CD4-positive, alpha-beta memory T cell (primary cell): Measurements from ENCODE around the gene AHDC1. TPM values are rescaled to one million over a fixed set of nuclear protein-coding genes. Genes with fewer than 3 reads are reported as not detected.
"Not testable (repeated sequence)": the region's sequence is repeated elsewhere in the genome, so short reads cannot be mapped to it uniquely, and the experiment has no call there.

Experiments
- CTCF ChIA-PET: fragments of 350-600 bp; sonication (Branson Sonifier 250); formaldehyde crosslinking; loops from one replicate; lab custom pipeline; 2021; ENCODE audit warnings: inconsistent platforms; ENCODE audit not compliant: partially characterized antibody; lab: Charles Lee
- POLR2A ChIA-PET: fragments of 350-600 bp; sonication (Branson Sonifier 250); formaldehyde crosslinking; loops from one replicate; lab custom pipeline; 2021; ENCODE audit not compliant: partially characterized antibody; lab: Charles Lee
- DNase-seq, 5 donors: peaks; one replicate each; pipeline versions ENCODE4 v3.0.0 to v3.0.0-alpha.2; 2020 to 2022; ENCODE audit warnings: mixed read lengths in 1 of 5
- H3K27ac ChIP-seq: one replicate; pipeline ENCODE4 v1.7.0; 2013; ENCODE audit warnings: low read depth, low read length
- H3K27me3 ChIP-seq: 2 replicates; pipeline ENCODE4 v1.7.0; 2013; ENCODE audit warnings: mild to moderate bottlenecking, low read length, moderate library complexity; ENCODE audit not compliant: insufficient read depth
- H3K36me3 ChIP-seq: 2 replicates; pipeline ENCODE4 v1.7.0; 2013; ENCODE audit warnings: mild to moderate bottlenecking, low read length, moderate library complexity; ENCODE audit not compliant: insufficient read depth
- H3K4me1 ChIP-seq: 2 replicates; pipeline ENCODE4 v1.7.0; 2013; ENCODE audit warnings: mild to moderate bottlenecking, low read length, moderate library complexity; ENCODE audit not compliant: insufficient read depth
- H3K4me3 ChIP-seq, 2 donors: one replicate each; pipeline ENCODE4 v1.7.0; 2013; ENCODE audit warnings: low read length in 2 of 2, mild to moderate bottlenecking in 1 of 2
- H3K9me3 ChIP-seq, 2 donors: one replicate each; pipeline ENCODE4 v1.7.0; 2013; ENCODE audit warnings: low read length in 2 of 2, control low read depth in 1 of 2; ENCODE audit not compliant: control insufficient read depth in 1 of 2
- H3K27ac Mint-ChIP-seq, 7 donors: one replicate each; pipeline ENCODE4 v1.8.0; 2020 to 2021; ENCODE audit warnings: mixed read lengths in 7 of 7, mild to moderate bottlenecking in 6 of 7, inconsistent platforms in 3 of 7, moderate library complexity in 3 of 7
- H3K27me3 Mint-ChIP-seq, 2 donors: one replicate each; pipeline ENCODE4 v1.8.0; 2020 to 2021; ENCODE audit warnings: mixed read lengths in 2 of 2
- H3K36me3 Mint-ChIP-seq, 2 donors: one replicate each; pipeline ENCODE4 v1.8.0; 2020 to 2021; ENCODE audit warnings: mixed read lengths in 2 of 2, inconsistent platforms in 1 of 2, mild to moderate bottlenecking in 1 of 2
- H3K4me1 Mint-ChIP-seq, 4 donors: one replicate each; pipeline ENCODE4 v1.8.0; 2020 to 2021; ENCODE audit warnings: mixed read lengths in 4 of 4, mild to moderate bottlenecking in 1 of 4
- H3K4me3 Mint-ChIP-seq, 8 donors: one replicate each; pipeline ENCODE4 v1.8.0; 2020 to 2021; ENCODE audit warnings: mixed read lengths in 8 of 8, mild to moderate bottlenecking in 7 of 8, moderate library complexity in 6 of 8, inconsistent platforms in 3 of 8
- H3K9me3 Mint-ChIP-seq, 8 donors: one replicate each; pipeline ENCODE4 v1.8.0; 2020 to 2021; ENCODE audit warnings: mixed read lengths in 8 of 8, mild to moderate bottlenecking in 5 of 8, inconsistent platforms in 3 of 8, moderate library complexity in 1 of 8
- intact Hi-C: fragments of 100-400 bp; cut with micrococcal nuclease; formaldehyde crosslinking; loops from one replicate; pipeline ENCODE4 v1.15.1; 2023
- polyA plus RNA-seq, 2 donors: library from polyadenylated mRNA; unstranded; fragments of 300-500 nt; fragmentation: Illumina TruSeq; gene quantifications; one replicate each; pipeline ENCODE4 v1.2.3, GENCODE V29; 2021
- total RNA-seq, 2 experiments: library from RNA; stranded (reverse); gene quantifications; one replicate each; pipeline ENCODE4 v1.2.3, GENCODE V29; 2021

AHDC1 gene
- total and polyA plus RNA-seq, 4 experiments from 2014 or later: 0.02 to 19.2 (median 10.0) TPM

GRCh38 chr1:27555700-27556424 is 48.1 kb downstream of the AHDC1 start:
- H3K36me3 Mint-ChIP-seq: peaks cover 0 to 4% of the 10 kb centered on the region in 2 donors
- intact Hi-C loops: loop anchor here (1.0 to 5.0 kb wide), 4 partner anchors 12 to 107 kb away; no protein-coding TSS in a partner anchor
- peaks cover 0 to 1% (median 0%) of the 10 kb centered on the region in 8 donors for H3K9me3 Mint-ChIP-seq
- peaks cover 16 to 44% (median 28%) of the 10 kb centered on the region in 4 donors for H3K4me1 Mint-ChIP-seq
- Histone ChIP-seq H3K27ac (peak overlapping the region; percentile 20), H3K27me3 (no peaks in the 10 kb centered on the region), H3K4me1 (peaks cover 17% of the 10 kb centered on the region), H3K36me3 (no peaks in the 10 kb centered on the region), H3K4me3 (no peak overlapping the region), H3K9me3 (no peaks in the 10 kb centered on the region)
- peak in 3 of 5 donors; percentile 10 to 38 (median 17) for DNase-seq
- ChIA-PET POLR2A (interaction anchor here (1.0 to 3.6 kb wide), 10 partner anchors 13 to 107 kb away, joined by 3 to 20 read pairs (median 8); partner anchors contain the start of genes AHDC1 and WASF2), CTCF (interaction anchor here (0.5 to 6.4 kb wide), 38 partner anchors 11 to 255 kb away, joined by 3 to 96 read pairs (median 5); partner anchors contain the start of genes AHDC1, MAP3K6 and WASF2)
- H3K4me3 Mint-ChIP-seq: peak overlapping the region in 5 of 8 donors; percentile 39 to 78 (median 62)
- H3K27me3 Mint-ChIP-seq: no peaks in the 10 kb centered on the region
- H3K27ac Mint-ChIP-seq: peak overlapping the region in 6 of 7 donors; percentile 35 to 95 (median 66)

GRCh38 chr1:27554759-27555699 is 48.9 kb downstream of the AHDC1 start:
- Mint-ChIP-seq H3K27ac (peak overlapping the region in 6 of 7 donors; percentile 50 to 82 (median 68)), H3K27me3 (no peaks in the 10 kb centered on the region), H3K9me3 (peaks cover 0 to 1% (median 0%) of the 10 kb centered on the region in 8 donors), H3K4me1 (peaks cover 12 to 38% (median 28%) of the 10 kb centered on the region in 4 donors), H3K36me3 (peaks cover 0 to 5% of the 10 kb centered on the region in 2 donors), H3K4me3 (peak overlapping the region in 1 of 8 donors; percentile 33)
- Histone ChIP-seq H3K27ac (no peak overlapping the region), H3K9me3 (no peaks in the 10 kb centered on the region), H3K4me1 (peaks cover 17% of the 10 kb centered on the region), H3K36me3 (no peaks in the 10 kb centered on the region), H3K27me3 (no peaks in the 10 kb centered on the region), H3K4me3 (no peak overlapping the region)
- peak in 1 of 5 donors; percentile 25 for DNase-seq
- intact Hi-C loops: loop anchor here (5.0 kb wide), 1 partner anchor 33 kb away; no protein-coding TSS in a partner anchor
- POLR2A ChIA-PET: interaction anchor here (1.3 to 3.6 kb wide), 3 partner anchors 14 to 64 kb away, joined by 7 to 20 read pairs (median 13); partner anchors contain the start of gene WASF2
- CTCF ChIA-PET: interaction anchor here (1.1 to 6.4 kb wide), 9 partner anchors 10 to 160 kb away, joined by 3 to 96 read pairs (median 27); partner anchors contain the start of gene AHDC1

- intact Hi-C loops: no loop called here
- peaks cover 0 to 6% of the 10 kb centered on the region in 2 donors for H3K36me3 Mint-ChIP-seq
- H3K4me1 ChIP-seq: peaks cover 17% of the 10 kb centered on the region
- no peak for DNase-seq
- peaks cover 0 to 1% (median 0%) of the 10 kb centered on the region in 8 donors for H3K9me3 Mint-ChIP-seq
- no peaks in the 10 kb centered on the region for H3K27me3 Mint-ChIP-seq
- ChIA-PET CTCF (interaction anchor here (1.5 to 6.4 kb wide), 4 partner anchors 9 to 30 kb away, joined by 6 to 93 read pairs (median 20); no protein-coding TSS in a partner anchor), POLR2A (interaction anchor here (3.6 kb wide), 1 partner anchor 14 kb away, joined by 20 read pairs; no protein-coding TSS in a partner anchor)
- H3K27me3 ChIP-seq: no peaks in the 10 kb centered on the region
- H3K9me3 ChIP-seq: no peaks in the 10 kb centered on the region
- no peak overlapping the region for H3K4me3 Mint-ChIP-seq
- no peak overlapping the region for H3K4me3 ChIP-seq
- peaks cover 12 to 30% (median 23%) of the 10 kb centered on the region in 4 donors for H3K4me1 Mint-ChIP-seq
- H3K27ac ChIP-seq: no peak overlapping the region
- peak overlapping the region in 5 of 7 donors; percentile 19 to 82 (median 56) for H3K27ac Mint-ChIP-seq
- H3K36me3 ChIP-seq: no peaks in the 10 kb centered on the region
These were observed 49.7 kb downstream of the AHDC1 start for GRCh38 chr1:27554293-27554692.

- H3K4me1 Mint-ChIP-seq: peaks cover 12 to 29% (median 23%) of the 10 kb centered on the region in 4 donors
- H3K36me3 ChIP-seq, H3K4me3 ChIP-seq, intact Hi-C loops, H3K9me3 ChIP-seq, H3K27ac ChIP-seq, H3K4me3 Mint-ChIP-seq, H3K27me3 ChIP-seq, H3K27me3 Mint-ChIP-seq, DNase-seq, H3K36me3 Mint-ChIP-seq, H3K9me3 Mint-ChIP-seq: not testable (repeated sequence)
- H3K4me1 ChIP-seq: peaks cover 17% of the 10 kb centered on the region
- peak overlapping the region in 3 of 7 donors; percentile 13 to 50 (median 42) for H3K27ac Mint-ChIP-seq
- CTCF ChIA-PET: interaction anchor here (6.4 kb wide), 1 partner anchor 16 kb away, joined by 93 read pairs; no protein-coding TSS in a partner anchor
- POLR2A ChIA-PET: interaction anchor here (3.6 kb wide), 1 partner anchor 15 kb away, joined by 20 read pairs; no protein-coding TSS in a partner anchor
These were observed 50.1 kb downstream of the AHDC1 start for GRCh38 chr1:27553823-27554222.

- intact Hi-C loops: no loop called here
- Mint-ChIP-seq H3K27ac (peak overlapping the region in 2 of 7 donors; percentile 51 to 71), H3K4me3 (no peak overlapping the region), H3K36me3 (peaks cover 0 to 10% of the 10 kb centered on the region in 2 donors), H3K4me1 (peaks cover 12 to 29% (median 23%) of the 10 kb centered on the region in 4 donors), H3K9me3 (peaks cover 0 to 1% (median 0%) of the 10 kb centered on the region in 8 donors), H3K27me3 (no peaks in the 10 kb centered on the region)
- Histone ChIP-seq H3K4me1 (peaks cover 17% of the 10 kb centered on the region), H3K27ac (no peak overlapping the region), H3K27me3 (no peaks in the 10 kb centered on the region), H3K4me3 (no peak overlapping the region), H3K9me3 (no peaks in the 10 kb centered on the region), H3K36me3 (no peaks in the 10 kb centered on the region)
- POLR2A ChIA-PET: interaction anchor here (0.6 kb wide), 1 partner anchor 122 kb away, joined by 3 read pairs; no protein-coding TSS in a partner anchor
- DNase-seq: peak in 1 of 5 donors; percentile 27
- CTCF ChIA-PET: interaction anchor here (1.9 kb wide), 1 partner anchor 29 kb away, joined by 5 read pairs; no protein-coding TSS in a partner anchor
These were observed 51.0 kb downstream of the AHDC1 start for GRCh38 chr1:27552911-27553420.

GRCh38 chr1:27551953-27552312 is 52.0 kb downstream of the AHDC1 start:
- no peak overlapping the region for H3K27ac Mint-ChIP-seq
- DNase-seq: peak in 1 of 5 donors; percentile 33
- Histone ChIP-seq H3K4me3 (no peak overlapping the region), H3K9me3 (no peaks in the 10 kb centered on the region), H3K4me1 (peaks cover 17% of the 10 kb centered on the region), H3K36me3 (no peaks in the 10 kb centered on the region), H3K27me3 (no peaks in the 10 kb centered on the region), H3K27ac (no peak overlapping the region)
- CTCF ChIA-PET: interaction anchor here (1.9 kb wide), 1 partner anchor 28 kb away, joined by 5 read pairs; no protein-coding TSS in a partner anchor
- intact Hi-C loops: no loop called here
- H3K4me1 Mint-ChIP-seq: peaks cover 8 to 23% (median 18%) of the 10 kb centered on the region in 4 donors
- peaks cover 0 to 1% (median 0%) of the 10 kb centered on the region in 8 donors for H3K9me3 Mint-ChIP-seq
- no peaks in the 10 kb centered on the region for H3K27me3 Mint-ChIP-seq
- H3K36me3 Mint-ChIP-seq: peaks cover 0 to 10% of the 10 kb centered on the region in 2 donors
- no peak overlapping the region for H3K4me3 Mint-ChIP-seq
- POLR2A ChIA-PET: no interaction called here
